GM18907 (cell line): Measurements from ENCODE around the gene STARD3NL.
"Not testable (repeated sequence)": the region's sequence is repeated elsewhere in the genome, so short reads cannot be mapped to it uniquely, and the experiment has no call there.

ENCODE experiments used
- ATAC-seq: cut with Tn5 transposase; IDR thresholded peaks from one replicate; pipeline ENCODE4 v1.9.1; 2021; ENCODE audit warnings: mild to moderate bottlenecking, moderate library complexity; ENCODE audit not compliant: unreplicated experiment

STARD3NL gene, protein sequence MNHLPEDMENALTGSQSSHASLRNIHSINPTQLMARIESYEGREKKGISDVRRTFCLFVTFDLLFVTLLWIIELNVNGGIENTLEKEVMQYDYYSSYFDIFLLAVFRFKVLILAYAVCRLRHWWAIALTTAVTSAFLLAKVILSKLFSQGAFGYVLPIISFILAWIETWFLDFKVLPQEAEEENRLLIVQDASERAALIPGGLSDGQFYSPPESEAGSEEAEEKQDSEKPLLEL

DNA sequence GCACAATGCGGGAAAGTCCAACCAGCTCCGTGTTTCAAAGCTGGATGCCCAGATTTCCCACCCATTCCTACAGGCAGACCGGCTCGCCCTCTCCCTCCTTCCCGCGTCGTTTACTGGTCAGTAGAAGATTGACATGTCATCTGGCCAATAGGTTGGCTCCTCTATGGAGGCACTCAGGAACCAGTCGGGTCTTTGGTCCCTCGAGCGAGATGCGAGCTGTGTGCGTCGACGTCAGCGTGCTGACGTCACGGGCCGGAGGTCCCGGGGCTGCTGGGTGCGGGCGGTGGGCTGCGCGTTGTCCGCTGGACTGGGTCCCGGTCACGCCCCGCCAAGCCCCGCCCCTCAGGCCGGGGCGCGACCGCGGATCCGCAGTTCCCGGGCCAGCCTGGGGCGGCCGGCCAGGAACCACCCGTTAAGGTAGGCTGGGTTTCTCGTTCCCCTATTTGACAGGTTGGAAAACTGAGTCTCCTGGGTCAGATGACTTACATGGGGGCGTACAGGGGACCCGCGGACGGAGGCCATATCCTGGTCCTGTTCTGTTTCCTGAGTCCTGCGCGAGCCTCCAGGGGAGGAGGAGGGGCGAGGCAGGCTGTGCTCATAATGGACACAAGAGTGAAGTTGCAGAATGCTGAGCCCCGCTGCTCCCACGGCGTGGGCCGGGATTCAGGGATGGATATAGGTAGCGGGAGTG, at the start of gene STARD3NL:
Gene STARD3NL (plus strand): TSS at position 242 of the 691 bp plus-strand sequence. CDS start 29,260 bp downstream, outside the sequence.
- peak; percentile 99 for ATAC-seq

DNA sequence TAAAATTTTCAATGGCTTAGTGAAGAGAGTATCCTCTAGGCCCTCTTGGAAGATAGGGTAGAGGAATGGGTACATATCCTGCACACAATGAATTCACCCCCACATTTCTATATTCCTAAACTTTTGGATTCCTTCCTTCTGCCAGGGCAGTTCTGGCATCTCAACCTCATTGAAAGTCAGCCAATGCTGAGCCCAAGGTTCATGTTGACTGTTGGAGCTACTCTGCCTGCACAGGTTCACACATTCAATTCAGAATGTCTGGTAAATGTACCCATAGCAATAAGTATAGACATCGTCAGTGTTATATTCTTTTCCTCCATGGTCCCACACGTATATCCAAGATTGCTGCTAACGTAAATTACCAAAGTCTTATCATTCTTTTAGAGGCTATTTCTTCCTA, 48.9 kb upstream of the STARD3NL start:
- ATAC-seq: no peak

DNA sequence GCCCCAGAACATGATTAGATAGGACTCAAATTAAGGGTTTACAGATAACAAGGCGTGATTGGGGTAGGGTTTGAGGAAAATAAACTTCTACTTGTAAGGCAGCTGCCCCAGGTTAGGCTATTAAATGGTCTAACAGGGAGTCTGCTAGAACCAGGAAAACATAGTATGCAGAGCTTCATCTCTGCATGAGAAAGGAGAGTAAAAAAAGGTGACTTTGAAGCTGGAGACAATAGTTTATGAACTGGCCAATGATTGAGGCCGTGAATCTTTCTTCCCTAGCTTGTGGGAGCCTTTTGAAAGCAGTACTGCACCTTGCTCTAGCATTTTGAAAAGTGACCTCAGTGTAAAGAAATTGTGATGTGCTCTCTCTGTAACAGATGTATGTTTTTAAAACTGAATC, 48.5 kb upstream of the STARD3NL start:
- no peak for ATAC-seq

DNA sequence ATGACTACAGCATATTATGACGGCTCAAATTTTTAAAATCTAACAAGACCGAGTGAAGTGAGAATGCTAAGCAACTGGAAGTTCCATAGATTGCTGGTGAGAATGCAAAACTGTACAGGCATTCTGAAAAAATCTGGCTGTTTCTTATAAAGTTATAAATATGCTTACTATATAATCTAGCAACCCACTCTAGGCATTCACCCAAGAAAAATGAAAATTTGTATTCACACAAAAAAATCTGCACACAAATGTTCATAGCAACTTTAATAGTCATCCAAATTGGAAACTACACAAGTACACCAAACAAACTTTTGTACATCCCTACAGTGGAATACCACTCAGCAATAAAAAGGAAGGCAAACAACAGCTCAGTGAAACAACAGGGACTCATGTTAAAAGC, 39.9 kb upstream of the STARD3NL start:
- ATAC-seq: no peak

DNA sequence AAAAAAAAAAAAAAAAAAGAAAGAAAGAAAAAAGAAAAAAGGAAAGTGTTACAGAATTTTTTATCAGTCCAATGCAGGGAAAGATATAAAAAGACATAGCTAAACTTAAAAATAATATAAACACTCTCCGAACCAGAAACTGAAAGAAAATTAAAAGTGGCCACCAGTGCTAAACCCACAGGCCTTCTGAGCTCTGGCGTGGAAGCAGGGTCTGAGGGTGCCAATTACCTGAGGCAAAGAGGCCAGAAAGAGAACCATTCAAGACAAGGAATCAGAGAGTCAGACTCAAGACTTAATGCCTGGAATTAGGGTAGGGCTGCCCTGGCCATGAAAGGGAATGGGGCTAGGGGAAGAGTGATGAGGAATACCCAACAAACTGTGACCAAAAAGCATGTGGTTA, 36.9 kb upstream of the STARD3NL start:
- ATAC-seq: no peak

DNA sequence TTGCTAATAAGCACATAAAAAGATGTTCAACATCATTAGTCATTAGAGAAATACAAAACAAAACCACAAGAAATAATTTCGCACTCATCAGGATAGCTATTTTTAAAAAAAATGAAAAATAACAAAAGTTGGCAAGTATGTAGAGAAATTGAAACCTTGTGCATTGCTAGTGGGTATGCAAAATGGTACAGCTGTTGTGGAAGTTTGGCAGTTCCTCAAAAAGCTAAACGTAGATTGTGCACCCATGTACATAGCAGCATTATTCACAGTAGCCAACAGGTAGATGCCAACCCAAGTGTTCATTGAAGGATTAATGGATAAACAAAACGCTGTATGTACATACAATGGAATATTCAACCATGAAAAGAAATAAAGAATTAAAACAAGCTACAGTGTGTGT, 35.3 kb upstream of the STARD3NL start:
- ATAC-seq: peak; percentile 84

DNA sequence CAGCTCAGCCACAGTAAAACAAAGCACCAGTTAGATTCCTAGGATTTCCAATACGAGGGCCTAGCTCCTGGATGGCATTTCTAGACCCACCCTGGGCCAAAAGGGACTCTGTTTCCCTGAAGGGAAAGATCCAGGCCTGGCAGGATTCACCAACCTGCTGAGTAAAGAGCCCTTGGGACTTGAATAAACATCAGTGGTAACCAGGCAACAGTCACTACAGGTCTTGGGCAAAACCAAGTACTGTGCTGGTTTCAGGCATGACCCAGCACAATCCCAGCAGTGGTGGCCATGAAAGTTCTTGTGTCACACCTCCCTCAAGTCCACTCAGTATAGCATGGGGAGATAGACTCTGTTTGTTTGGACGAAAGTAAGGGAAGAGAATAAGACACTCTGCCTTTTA, 31.0 kb upstream of the STARD3NL start:
- ATAC-seq: no peak

DNA sequence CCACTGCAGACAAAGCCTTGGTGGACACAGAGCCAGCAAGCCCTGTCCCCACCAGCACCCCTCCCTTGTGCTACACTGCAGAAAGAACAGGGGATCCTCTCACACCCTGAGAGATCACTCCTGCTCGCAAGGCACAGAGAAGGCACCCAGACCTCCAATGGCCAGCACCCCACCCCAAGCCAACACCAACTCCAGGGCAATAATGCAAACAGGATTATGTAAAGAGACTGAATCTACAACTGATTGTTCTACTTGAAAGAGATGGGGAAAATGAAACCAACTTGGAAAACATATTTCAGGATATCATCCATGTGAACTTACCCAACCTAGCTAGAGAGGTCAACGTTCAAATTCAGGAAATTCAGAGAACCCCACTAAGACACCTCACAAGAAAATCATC, 26.5 kb upstream of the STARD3NL start:
- no peak for ATAC-seq

DNA sequence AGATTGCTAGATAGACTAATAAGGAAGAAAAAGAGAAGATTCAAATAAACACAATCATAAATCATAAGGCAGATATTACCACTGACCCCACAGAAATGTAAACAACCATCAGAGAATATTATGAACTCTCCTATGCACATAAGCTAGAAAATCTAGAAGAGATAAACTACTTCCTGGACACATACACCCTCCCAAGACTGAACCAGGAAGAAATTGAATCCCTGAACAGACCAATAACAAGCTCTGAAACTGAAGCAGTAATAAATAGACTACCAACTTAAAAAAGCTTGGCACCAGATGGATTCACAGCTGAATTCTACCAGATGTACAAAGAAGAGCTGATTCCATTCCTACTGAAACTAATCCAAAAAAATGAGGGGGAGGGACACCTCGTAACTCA, 24.5 kb upstream of the STARD3NL start:
- no peak for ATAC-seq

DNA sequence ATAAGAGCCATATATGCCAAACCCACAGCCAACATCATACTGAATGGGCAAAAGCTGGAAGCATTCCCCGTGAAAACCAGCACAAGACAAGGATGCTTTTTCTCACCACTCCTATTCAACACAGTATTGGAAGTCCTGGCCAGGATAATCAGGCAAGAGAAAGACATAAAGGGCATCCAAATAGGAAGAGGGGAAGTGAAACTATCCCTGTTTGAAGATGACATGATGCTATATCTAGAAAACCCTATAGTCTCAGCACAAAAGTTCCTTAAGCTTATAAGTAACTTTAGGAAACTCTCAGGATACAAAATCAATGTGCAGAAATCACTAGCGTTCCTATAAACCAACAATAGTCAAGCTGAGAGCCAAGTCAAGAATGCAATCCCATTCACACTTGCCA, 23.8 kb upstream of the STARD3NL start:
- ATAC-seq: no peak

DNA sequence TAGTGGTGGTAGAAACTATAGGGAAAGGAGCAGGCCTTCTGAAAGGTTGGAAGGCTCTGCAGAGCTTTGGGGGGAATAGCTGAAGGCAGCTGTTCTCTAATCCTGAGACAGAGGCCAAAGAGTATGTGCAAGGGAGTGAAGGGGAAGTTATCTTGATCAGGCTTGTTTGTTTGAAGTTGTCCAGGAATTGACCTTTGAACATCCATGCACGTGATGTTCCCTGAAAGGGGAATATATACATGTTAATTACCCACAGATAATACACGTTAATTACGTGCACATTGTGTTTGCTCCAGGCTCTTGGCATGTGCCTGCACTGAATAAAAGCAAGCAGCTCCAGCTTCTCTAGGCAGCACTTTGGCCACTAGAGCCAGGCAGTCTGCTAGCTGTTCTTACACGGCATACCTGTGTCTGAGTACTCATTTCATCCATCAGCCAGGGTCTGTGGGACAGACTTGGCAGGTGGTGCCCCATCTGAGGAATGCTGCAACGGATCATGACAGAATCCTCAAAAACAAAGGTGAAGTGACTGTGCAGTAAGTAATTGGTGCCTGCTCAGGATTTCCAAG, 18.0 kb upstream of the STARD3NL start:
- ATAC-seq: no peak

DNA sequence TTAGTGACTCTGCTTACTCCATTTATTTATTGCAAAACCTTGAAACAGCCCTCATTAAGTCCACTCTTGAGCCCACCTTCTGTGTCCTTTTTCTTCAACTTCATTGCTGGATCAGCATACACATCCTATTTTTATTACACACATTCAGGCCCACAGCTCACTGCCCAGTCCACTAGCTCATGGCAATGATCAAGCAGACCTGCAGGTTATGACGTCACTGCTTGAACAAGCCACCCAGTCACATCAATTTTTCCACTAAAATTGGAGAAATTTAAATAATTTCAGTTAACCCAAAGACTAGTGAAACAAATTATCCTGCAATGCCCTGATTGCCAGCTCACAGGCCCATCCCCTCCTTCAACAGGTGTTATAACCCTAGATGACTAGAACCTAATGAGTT, 16.0 kb upstream of the STARD3NL start:
- ATAC-seq: no peak

DNA sequence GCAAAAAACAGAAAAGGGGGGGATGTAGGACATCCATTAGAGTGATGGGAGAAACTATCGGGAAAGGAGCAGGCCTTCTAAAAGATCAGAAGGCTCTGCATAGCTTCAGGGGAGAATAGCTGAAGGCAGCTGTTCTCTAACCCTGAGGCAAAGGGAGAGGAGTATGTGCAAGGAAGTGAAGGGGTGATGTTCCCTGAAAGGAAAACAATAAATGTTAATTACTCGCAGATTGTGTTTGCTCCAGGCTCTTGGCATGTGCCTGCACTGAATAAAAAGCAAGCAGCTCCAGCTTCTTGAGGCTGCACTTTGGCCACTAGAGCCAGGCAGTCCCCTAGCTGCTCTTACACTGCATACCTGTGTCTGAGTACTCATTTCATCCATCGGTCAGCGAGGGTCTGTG, 14.4 kb upstream of the STARD3NL start:
- ATAC-seq: no peak

DNA sequence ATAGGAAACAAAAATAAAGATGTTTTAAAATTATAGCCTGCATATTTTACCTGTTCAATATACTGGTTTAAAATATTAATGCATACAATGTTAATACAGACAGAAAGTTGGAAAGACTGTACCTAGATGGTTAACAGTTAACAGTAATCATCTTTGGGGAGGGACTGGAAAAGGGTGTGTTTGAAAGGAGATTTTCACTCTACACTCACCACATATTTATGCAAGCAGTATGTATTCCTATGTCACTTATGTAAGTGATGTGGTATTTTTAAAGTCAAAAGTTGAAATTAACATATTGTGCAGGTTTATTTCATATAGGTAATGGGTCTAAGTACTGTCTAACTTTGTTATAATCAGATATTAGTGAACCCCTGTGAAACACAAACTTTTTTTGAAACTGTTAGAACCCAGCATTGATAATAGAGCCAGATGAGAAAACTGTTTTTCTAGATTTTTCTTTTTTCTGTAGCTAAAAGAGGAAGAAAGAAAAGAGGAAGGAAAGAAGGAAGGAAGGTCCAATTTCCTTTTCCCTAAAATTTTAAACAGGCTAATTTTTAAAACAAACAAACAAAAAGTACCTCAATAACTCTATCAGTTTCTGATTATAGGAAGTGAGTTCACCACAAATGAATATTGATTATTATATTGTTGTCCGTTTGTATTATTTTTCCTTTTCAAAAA, 9.0 kb upstream of the STARD3NL start:
- ATAC-seq: no peak

DNA sequence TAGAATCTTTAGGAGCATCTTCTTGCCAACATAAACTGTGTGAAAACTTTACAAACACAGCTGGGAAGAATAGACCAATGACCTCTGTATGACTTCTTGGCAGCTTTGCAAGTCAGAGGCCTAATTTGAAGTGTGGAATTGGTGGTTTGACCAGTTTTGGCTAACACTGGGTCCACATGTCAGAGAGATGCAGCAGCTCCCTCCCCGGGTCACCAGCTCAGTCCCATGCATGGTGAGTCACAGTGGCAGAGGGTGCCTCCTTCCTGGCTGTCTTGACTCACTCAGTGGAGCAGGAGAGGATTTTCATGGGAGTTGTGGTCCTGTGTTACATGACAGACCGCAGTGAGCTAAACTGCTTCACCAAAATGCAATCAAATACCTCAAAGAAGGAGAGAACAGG, 8.2 kb upstream of the STARD3NL start:
- ATAC-seq: peak; percentile 57

DNA sequence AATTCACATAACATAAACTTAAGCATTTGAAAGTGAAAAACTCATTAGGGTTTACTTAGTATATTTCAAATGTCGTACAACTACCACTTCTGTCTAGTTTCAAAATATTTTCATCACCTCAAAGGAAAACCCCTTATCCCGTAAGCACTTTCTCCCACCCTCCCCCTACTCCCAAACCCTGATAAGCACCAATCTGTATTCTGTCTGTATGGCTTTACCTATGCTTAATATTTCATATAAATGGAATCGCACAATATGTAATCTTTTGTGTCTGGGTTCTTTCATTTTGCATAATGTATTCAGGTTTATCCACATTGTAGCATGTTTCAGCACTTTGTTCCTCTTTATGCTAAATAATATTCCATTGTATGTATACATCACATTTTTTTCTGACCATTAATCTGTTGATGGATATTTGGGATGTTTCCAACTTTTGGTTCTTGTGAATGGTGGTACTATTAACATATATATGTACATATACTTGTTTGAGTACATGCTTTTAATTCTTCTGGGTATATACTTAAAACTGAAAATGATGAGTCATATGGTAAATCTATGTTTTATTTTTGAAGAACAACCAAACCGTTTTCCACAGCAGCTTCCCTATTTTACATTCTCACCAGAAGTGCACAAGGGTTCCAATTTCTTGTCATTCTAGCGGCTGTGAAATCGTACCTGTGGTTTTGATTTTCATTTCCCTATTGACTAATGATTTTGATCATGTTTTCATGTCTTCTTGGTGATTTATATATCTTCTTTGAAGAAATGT, 6.2 kb upstream of the STARD3NL start:
- ATAC-seq: peak; percentile 72

DNA sequence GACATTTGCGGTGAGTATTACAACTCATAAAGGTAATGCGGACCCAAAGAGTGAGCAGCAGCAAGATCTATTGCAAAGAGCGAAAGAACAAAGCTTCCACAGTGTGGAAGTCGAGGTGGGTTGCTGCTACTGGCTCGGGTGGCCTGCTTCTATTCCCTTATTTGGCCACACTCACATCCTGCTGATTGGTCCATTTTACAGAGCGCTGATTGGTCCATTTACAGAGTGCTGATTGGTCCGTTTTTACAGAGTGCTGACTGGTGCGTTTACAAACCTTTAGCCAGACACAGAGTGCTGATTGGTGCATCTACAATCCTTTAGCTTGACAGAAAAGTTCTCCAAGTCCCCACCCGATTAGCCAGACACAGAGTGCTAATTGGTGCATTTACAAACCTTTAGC, 2.5 kb upstream of the STARD3NL start:
- not testable (repeated sequence) for ATAC-seq

DNA sequence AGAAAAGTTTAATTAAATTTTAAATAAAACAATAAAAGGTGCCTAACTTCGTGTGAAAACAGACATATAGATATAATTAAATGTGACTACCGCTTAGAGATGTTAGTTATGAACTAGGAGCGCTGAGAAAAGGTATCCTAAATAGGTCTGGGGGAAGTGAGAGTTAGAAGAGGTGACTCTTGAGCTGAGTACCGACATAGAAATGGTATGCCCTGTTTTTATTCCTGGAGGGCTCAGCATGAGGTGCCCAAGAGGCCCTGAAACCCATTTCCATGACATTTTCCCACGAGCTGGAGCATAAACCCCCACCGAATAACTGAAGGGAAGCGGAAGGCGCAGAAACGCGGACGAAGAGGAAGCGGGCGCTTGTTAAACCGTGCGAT, 433 bp upstream of the STARD3NL start:
- no peak for ATAC-seq

DNA sequence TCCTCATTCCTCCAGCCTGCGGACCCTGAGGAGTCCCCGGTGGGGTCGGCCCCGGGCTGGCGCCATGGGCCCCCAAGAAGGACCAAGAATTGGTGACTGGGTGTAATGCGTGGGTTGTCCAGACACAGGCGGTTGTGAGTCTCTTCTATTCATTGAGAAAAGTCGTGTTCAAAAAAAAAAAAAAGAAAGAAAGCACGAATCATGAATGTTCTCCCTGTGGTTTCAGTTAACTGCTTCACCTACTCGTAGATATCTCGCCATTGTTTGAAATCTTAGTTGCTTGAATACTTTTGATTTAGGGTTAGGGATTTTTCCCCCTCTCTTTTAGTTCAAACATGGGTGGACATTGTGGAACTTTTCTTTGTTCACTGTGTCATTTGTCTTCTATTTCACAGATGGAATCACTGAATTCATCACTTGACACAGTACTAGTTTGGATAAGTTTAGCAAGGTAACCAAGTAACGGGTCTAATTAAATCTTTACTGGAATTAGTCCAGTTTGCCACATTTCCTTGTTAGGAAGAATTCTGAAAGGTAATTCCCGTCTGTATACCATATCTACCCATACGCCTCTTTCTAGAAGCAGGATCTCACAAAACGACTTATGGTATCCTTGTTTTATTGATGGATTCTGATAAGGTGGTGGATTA, 775 bp downstream of the STARD3NL start:
- peak; percentile 38 for ATAC-seq

DNA sequence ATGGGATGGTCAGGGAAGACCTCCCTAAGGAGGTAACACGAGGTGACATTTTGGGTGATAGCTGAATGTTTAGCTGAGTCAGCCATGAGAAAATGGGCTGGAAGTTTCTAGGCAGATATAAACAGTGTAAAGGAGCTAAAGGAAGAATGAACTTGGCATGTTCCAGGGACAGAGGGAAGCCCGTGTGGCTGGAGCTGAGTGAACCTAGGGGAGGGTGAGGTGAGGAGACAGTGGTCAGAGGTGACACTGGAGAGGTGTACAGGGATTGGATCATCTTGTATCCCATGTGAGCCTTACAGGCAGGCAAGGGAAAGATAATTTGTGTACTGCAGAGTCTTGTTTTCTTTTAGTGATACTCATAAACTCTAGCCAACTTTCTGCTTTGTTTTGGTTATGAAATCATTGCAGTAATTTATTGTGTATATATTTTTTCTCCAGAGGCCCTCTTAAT, 1.8 kb downstream of the STARD3NL start:
- no peak for ATAC-seq

DNA sequence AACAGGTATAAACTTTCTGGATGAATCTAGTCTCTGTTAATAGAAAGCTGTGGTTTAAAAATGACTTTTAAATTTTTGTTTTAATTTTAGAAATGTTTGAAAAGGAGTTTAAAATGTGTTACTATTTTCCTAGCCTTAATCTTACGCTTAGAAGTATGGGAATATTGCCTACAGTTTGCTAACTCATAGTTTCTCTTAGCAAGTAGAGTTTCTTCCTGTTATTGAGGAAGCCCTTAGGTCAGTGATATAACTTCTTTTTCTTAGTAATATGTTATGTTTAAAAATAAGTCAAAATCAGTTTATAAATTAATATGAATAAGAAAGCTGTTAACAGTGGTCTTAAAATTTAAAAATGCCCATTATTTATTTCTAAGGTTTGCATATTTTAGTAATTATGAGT, 3.1 kb downstream of the STARD3NL start:
- no peak for ATAC-seq
